HEK293 (cell line): ENCODE measurements around the gene CDH26.

Experiments used
- CTCF ChIP-seq: fragments of 450-650 bp; formaldehyde crosslinking; IDR thresholded peaks from 2 replicates; pipeline ENCODE4 v1.5.1; 2016; ENCODE audit warnings: missing biosample characterization, missing genetic modification characterization
- HOXA7 ChIP-seq: sonication (generic); formaldehyde crosslinking; IDR thresholded peaks from 2 replicates; pipeline ENCODE4 v1.8.1; 2022; ENCODE audit warnings: missing genetic modification reagents, borderline replicate concordance
- MZF1 ChIP-seq: fragments of 450-650 bp; formaldehyde crosslinking; IDR thresholded peaks from 2 replicates; pipeline ENCODE4 v1.5.1; 2017; ENCODE audit warnings: missing biosample characterization, missing genetic modification characterization, borderline replicate concordance
- PBX3 ChIP-seq: sonication (generic); formaldehyde crosslinking; IDR thresholded peaks from 2 replicates; pipeline ENCODE4 v1.8.1; 2022; ENCODE audit warnings: mild to moderate bottlenecking, moderate library complexity, missing genetic modification reagents
- ZNF398 ChIP-seq: fragments of 450-650 bp; formaldehyde crosslinking; IDR thresholded peaks from 2 replicates; pipeline ENCODE4 v1.5.1; 2017; ENCODE audit warnings: missing biosample characterization, missing genetic modification characterization
- ZNF433 ChIP-seq: fragments of 450-650 bp; formaldehyde crosslinking; IDR thresholded peaks from 2 replicates; pipeline ENCODE4 v1.5.1; 2016; ENCODE audit warnings: missing biosample characterization, missing genetic modification characterization, low read depth
- ZNF501 ChIP-seq: fragments of 450-650 bp; formaldehyde crosslinking; IDR thresholded peaks from 2 replicates; pipeline ENCODE4 v1.5.1; 2016; ENCODE audit warnings: missing biosample characterization, missing genetic modification characterization
- ZNF529 ChIP-seq: fragments of 450-650 bp; formaldehyde crosslinking; IDR thresholded peaks from 2 replicates; pipeline ENCODE4 v1.5.1; 2017; ENCODE audit warnings: missing genetic modification characterization, missing biosample characterization; ENCODE audit not compliant: insufficient replicate concordance
- ZNF76 ChIP-seq: fragments of 450-650 bp; formaldehyde crosslinking; IDR thresholded peaks from 2 replicates; pipeline ENCODE4; 2016; ENCODE audit warnings: low read depth, missing biosample characterization, missing genetic modification characterization, borderline replicate concordance

GRCh38 chr20:60038400-60039008 lies 80.3 kb downstream of the CDH26 start:
- TF ChIP-seq ZNF76 (tag by site-specific recombination) (no peak), ZNF398 (tag by site-specific recombination) (no peak), MZF1 (no peak), CTCF (tag by site-specific recombination) (no peak), HOXA7 (CRISPR knock-in tag) (no peak), ZNF529 (tag by site-specific recombination) (no peak), ZNF433 (tag by site-specific recombination) (no peak), ZNF501 (tag by site-specific recombination) (no peak), PBX3 (CRISPR knock-in tag) (no peak)
